Liver (tissue), 9 donors: ENCODE data around the gene TBC1D9. TPM values are rescaled to one million over a fixed set of nuclear protein-coding genes. Genes with fewer than 3 reads are reported as not detected.
A peak's percentile ranks its signal among the peaks of the same experiment; 100 is the strongest.

Experiments used
- DNase-seq: peaks from one replicate; pipeline ENCODE4 v3.0.0-alpha.2; 2017; ENCODE audit warnings: low spot score
- H3K27ac ChIP-seq, 2 donors: one replicate each; pipeline ENCODE4 v1.7.0; 2013; ENCODE audit warnings: inconsistent platforms in 2 of 2, low read length in 2 of 2, control low read depth in 1 of 2, low read depth in 1 of 2, mild to moderate bottlenecking in 1 of 2
- H3K27me3 ChIP-seq, 4 donors: one replicate each; pipeline versions ENCODE4 v1.6.1 to v1.7.0; 2013; ENCODE audit warnings: low read length in 3 of 4, inconsistent platforms in 1 of 4, mild to moderate bottlenecking in 1 of 4, moderate library complexity in 1 of 4; ENCODE audit not compliant: control insufficient read depth in 4 of 4, insufficient read depth in 4 of 4
- H3K36me3 ChIP-seq, 4 donors: one replicate each; pipeline versions ENCODE4 v1.6.1 to v1.7.0; 2013; ENCODE audit warnings: low read length in 3 of 4, mild to moderate bottlenecking in 3 of 4, low read depth in 1 of 4, moderate library complexity in 1 of 4; ENCODE audit not compliant: control insufficient read depth in 4 of 4, insufficient read depth in 3 of 4
- H3K4me1 ChIP-seq, 4 donors: one replicate each; pipeline versions ENCODE4 v1.6.1 to v1.7.0; 2013; ENCODE audit warnings: low read length in 3 of 4, mild to moderate bottlenecking in 3 of 4, moderate library complexity in 1 of 4; ENCODE audit not compliant: control insufficient read depth in 4 of 4, insufficient read depth in 4 of 4
- H3K4me3 ChIP-seq, 3 donors: one replicate each; pipeline versions ENCODE4 v1.6.1 to v1.7.0; 2013; ENCODE audit warnings: low read length in 3 of 3, control low read depth in 1 of 3, low read depth in 1 of 3, mild to moderate bottlenecking in 1 of 3
- H3K9ac ChIP-seq, 2 donors: one replicate each; pipeline ENCODE4 v1.7.0; 2013; ENCODE audit warnings: low read length in 2 of 2, mild to moderate bottlenecking in 2 of 2, moderate library complexity in 2 of 2, control low read depth in 1 of 2, low read depth in 1 of 2
- H3K9me3 ChIP-seq, 4 donors: one replicate each; pipeline versions ENCODE4 v1.6.1 to v1.7.0; 2013; ENCODE audit warnings: low read length in 3 of 4; ENCODE audit not compliant: control insufficient read depth in 4 of 4
- EGR1 ChIP-seq, 2 donors: IDR thresholded peaks; 2 replicates each; pipeline ENCODE4 v1.6.1; 2016 to 2018; ENCODE audit warnings: antibody characterized with exemption in 2 of 2, low read depth in 2 of 2
- FOXA1 ChIP-seq: IDR thresholded peaks from 2 replicates; pipeline ENCODE4 v1.6.1; 2016; ENCODE audit warnings: antibody characterized with exemption
- FOXA2 ChIP-seq: IDR thresholded peaks from 2 replicates; pipeline ENCODE4 v1.6.1; 2016; ENCODE audit warnings: antibody characterized with exemption
- GABPA ChIP-seq, 2 donors: IDR thresholded peaks in 1 of 2; conservative IDR thresholded peaks in 1 of 2; 2 replicates each; pipeline ENCODE4 v1.6.1; 2016; ENCODE audit warnings: antibody characterized with exemption in 2 of 2, mild to moderate bottlenecking in 1 of 2, moderate library complexity in 1 of 2
- HNF4A ChIP-seq, 2 donors: conservative IDR thresholded peaks; 2 replicates each; pipeline ENCODE4 v1.6.1; 2016; ENCODE audit warnings: antibody characterized with exemption in 2 of 2, mild to moderate bottlenecking in 2 of 2
- HNF4G ChIP-seq: IDR thresholded peaks from 2 replicates; pipeline ENCODE4 v1.6.1; 2016; ENCODE audit warnings: antibody characterized with exemption
- JUND ChIP-seq, 2 donors: IDR thresholded peaks; 2 replicates each; pipeline ENCODE4 v1.6.1; 2016; ENCODE audit warnings: antibody characterized with exemption in 2 of 2
- NR2F2 ChIP-seq: IDR thresholded peaks from 2 replicates; pipeline ENCODE4 v1.6.1; 2016; ENCODE audit warnings: antibody characterized with exemption
- RAD21 ChIP-seq, 2 donors: IDR thresholded peaks; 2 replicates each; pipeline ENCODE4 v1.6.1; 2016; ENCODE audit warnings: antibody characterized with exemption in 2 of 2, mild to moderate bottlenecking in 2 of 2
- RXRA ChIP-seq, 2 donors: IDR thresholded peaks; 2 replicates each; pipeline ENCODE4 v1.6.1; 2017 to 2018; ENCODE audit warnings: antibody characterized with exemption in 2 of 2, mild to moderate bottlenecking in 1 of 2
- SP1 ChIP-seq: IDR thresholded peaks from 2 replicates; pipeline ENCODE4 v1.6.1; 2018; ENCODE audit warnings: antibody characterized with exemption, mild to moderate bottlenecking
- TAF1 ChIP-seq: conservative IDR thresholded peaks from 2 replicates; pipeline ENCODE4 v1.6.1; 2016; ENCODE audit warnings: antibody characterized with exemption, mild to moderate bottlenecking
- YY1 ChIP-seq: IDR thresholded peaks from 2 replicates; pipeline ENCODE4 v1.6.1; 2016; ENCODE audit warnings: antibody characterized with exemption, mild to moderate bottlenecking
- WGBS: extraction: QIAGEN DNeasy Blood & Tissue Kit; methylation state at CpG from one replicate; pipeline ENCODE4 v1.1.7; 2013; 5-methylcytosine and 5-hydroxymethylcytosine counted together
- polyA plus RNA-seq, 2 donors: library from polyadenylated mRNA; stranded (reverse) in 1 of 2; unstranded in 1 of 2; fragments of 200-250 nt in 1 of 2; fragments of >200 nt in 1 of 2; fragmentation: Nextera tagmentation in 1 of 2; extraction: Ambion mirVana in 1 of 2; gene quantifications; one replicate each; pipeline versions ENCODE4 v1.2.1 to v1.2.3, GENCODE V29; 2013 to 2015
- total RNA-seq, 2 donors: library from RNA; depleted of rRNA; stranded (reverse); fragments of >200 nt; gene quantifications; one replicate each; pipeline ENCODE4 v1.2.3, GENCODE V29; 2014
- TF ChIP-seq, protein P1 (sequence below): fragments of 150-350 bp; IDR thresholded peaks from 2 replicates; pipeline ENCODE4 v1.5.1; 2017; ENCODE audit warnings: improper control_type of control experiment, low read depth, low read length; ENCODE audit not compliant: missing input control
- TF ChIP-seq, protein P2 (sequence below): IDR thresholded peaks from 2 replicates; pipeline ENCODE4 v1.6.1; 2016; ENCODE audit warnings: antibody characterized with exemption
- TF ChIP-seq, protein P3 (sequence below): IDR thresholded peaks from 2 replicates; pipeline ENCODE4 v1.6.1; 2016; ENCODE audit warnings: antibody characterized with exemption
- TF ChIP-seq, protein P4 (sequence below): IDR thresholded peaks from 2 replicates; pipeline ENCODE4 v1.6.1; 2016; ENCODE audit warnings: antibody characterized with exemption, mild to moderate bottlenecking
- TF ChIP-seq, protein P5 (sequence below): IDR thresholded peaks from 2 replicates; pipeline ENCODE4 v1.6.1; 2016; ENCODE audit warnings: antibody characterized with exemption
- donor health status: healthy.
- donor health status: healthy.
- donor health status: healthy.
- donor health status: healthy.
- donor health status: healthy.

The TBC1D9 gene
- total and polyA plus RNA-seq, 4 donors, result 1.4 to 8.5 (median 6.3) TPM

DNA sequence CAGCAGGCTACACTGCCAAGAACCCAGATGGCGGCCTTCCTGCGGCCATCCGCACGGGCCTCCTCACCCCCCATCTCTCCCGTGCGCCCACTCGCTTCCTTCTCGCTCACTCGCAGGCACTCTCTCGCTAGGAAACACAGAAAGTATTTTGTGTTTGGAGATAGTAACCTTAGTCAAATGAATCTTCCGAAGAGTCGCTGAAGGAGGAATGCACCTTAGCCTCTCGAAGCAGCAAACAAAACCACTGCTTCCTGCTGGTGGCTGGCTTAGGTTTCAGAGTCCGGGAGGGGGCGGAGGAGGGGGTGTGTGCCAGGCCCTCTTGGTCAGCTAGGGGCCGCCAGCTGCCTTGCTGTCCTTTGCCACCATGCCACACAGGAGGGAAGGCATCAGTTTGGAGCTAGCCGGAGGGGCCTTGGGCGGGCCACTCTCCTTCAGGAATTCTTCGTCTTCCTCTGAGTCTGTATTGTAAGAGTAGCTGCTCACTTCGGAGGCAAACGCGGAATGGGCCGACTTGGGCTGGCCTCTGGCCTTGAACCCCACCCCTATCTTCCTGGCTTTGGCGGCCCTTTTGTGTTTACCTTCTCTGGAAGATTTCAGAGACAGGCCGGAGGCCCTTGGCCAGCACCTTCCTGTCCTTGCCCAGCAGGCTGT lies 114.3 kb downstream of the TBC1D9 start:
- no peaks in the 10 kb centered on the region for H3K9me3 ChIP-seq
- H3K27me3 ChIP-seq, result no peaks in the 10 kb centered on the region
- H3K36me3 ChIP-seq, result peaks cover 0 to 5% (median 0%) of the 10 kb centered on the region in 4 donors
- 41% methylated on average over 25 of the region's 25 CpGs for WGBS
- TF ChIP-seq FOXA2, result no peak
- TF ChIP-seq HNF4G, result no peak
- no peak for TF ChIP-seq RXRA (IDR thresholded peaks at IDR 0.05)
- TF ChIP-seq FOXA1, result no peak
- TF ChIP-seq RAD21 (IDR thresholded peaks at IDR 0.05), result peak; percentile 30 to 70
- TF ChIP-seq, protein P1, sequence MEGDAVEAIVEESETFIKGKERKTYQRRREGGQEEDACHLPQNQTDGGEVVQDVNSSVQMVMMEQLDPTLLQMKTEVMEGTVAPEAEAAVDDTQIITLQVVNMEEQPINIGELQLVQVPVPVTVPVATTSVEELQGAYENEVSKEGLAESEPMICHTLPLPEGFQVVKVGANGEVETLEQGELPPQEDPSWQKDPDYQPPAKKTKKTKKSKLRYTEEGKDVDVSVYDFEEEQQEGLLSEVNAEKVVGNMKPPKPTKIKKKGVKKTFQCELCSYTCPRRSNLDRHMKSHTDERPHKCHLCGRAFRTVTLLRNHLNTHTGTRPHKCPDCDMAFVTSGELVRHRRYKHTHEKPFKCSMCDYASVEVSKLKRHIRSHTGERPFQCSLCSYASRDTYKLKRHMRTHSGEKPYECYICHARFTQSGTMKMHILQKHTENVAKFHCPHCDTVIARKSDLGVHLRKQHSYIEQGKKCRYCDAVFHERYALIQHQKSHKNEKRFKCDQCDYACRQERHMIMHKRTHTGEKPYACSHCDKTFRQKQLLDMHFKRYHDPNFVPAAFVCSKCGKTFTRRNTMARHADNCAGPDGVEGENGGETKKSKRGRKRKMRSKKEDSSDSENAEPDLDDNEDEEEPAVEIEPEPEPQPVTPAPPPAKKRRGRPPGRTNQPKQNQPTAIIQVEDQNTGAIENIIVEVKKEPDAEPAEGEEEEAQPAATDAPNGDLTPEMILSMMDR, result peak; percentile 32
- no peak for TF ChIP-seq TAF1
- no peak for TF ChIP-seq SP1
- TF ChIP-seq NR2F2, result no peak
- TF ChIP-seq, protein P2, sequence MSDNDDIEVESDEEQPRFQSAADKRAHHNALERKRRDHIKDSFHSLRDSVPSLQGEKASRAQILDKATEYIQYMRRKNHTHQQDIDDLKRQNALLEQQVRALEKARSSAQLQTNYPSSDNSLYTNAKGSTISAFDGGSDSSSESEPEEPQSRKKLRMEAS, result no peak
- no peak for TF ChIP-seq GABPA (IDR thresholded peaks at IDR 0.05 in 1 of 2, conservative IDR thresholded peaks at IDR 0.05 in 1 of 2)
- TF ChIP-seq, protein P3, sequence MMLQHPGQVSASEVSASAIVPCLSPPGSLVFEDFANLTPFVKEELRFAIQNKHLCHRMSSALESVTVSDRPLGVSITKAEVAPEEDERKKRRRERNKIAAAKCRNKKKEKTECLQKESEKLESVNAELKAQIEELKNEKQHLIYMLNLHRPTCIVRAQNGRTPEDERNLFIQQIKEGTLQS, result no peak
- TF ChIP-seq, protein P4, sequence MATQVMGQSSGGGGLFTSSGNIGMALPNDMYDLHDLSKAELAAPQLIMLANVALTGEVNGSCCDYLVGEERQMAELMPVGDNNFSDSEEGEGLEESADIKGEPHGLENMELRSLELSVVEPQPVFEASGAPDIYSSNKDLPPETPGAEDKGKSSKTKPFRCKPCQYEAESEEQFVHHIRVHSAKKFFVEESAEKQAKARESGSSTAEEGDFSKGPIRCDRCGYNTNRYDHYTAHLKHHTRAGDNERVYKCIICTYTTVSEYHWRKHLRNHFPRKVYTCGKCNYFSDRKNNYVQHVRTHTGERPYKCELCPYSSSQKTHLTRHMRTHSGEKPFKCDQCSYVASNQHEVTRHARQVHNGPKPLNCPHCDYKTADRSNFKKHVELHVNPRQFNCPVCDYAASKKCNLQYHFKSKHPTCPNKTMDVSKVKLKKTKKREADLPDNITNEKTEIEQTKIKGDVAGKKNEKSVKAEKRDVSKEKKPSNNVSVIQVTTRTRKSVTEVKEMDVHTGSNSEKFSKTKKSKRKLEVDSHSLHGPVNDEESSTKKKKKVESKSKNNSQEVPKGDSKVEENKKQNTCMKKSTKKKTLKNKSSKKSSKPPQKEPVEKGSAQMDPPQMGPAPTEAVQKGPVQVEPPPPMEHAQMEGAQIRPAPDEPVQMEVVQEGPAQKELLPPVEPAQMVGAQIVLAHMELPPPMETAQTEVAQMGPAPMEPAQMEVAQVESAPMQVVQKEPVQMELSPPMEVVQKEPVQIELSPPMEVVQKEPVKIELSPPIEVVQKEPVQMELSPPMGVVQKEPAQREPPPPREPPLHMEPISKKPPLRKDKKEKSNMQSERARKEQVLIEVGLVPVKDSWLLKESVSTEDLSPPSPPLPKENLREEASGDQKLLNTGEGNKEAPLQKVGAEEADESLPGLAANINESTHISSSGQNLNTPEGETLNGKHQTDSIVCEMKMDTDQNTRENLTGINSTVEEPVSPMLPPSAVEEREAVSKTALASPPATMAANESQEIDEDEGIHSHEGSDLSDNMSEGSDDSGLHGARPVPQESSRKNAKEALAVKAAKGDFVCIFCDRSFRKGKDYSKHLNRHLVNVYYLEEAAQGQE, result no peak
- TF ChIP-seq, protein P5, sequence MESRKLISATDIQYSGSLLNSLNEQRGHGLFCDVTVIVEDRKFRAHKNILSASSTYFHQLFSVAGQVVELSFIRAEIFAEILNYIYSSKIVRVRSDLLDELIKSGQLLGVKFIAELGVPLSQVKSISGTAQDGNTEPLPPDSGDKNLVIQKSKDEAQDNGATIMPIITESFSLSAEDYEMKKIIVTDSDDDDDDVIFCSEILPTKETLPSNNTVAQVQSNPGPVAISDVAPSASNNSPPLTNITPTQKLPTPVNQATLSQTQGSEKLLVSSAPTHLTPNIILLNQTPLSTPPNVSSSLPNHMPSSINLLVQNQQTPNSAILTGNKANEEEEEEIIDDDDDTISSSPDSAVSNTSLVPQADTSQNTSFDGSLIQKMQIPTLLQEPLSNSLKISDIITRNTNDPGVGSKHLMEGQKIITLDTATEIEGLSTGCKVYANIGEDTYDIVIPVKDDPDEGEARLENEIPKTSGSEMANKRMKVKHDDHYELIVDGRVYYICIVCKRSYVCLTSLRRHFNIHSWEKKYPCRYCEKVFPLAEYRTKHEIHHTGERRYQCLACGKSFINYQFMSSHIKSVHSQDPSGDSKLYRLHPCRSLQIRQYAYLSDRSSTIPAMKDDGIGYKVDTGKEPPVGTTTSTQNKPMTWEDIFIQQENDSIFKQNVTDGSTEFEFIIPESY, result no peak
- peak in 1 of 2 donors; percentile 68 for TF ChIP-seq EGR1 (IDR thresholded peaks at IDR 0.05; ENCODE audit: low read depth in 2 of 2)
- peak; percentile 15 for TF ChIP-seq YY1
- no peak for TF ChIP-seq JUND (IDR thresholded peaks at IDR 0.05)
- TF ChIP-seq HNF4A (conservative IDR thresholded peaks at IDR 0.05), result peak; percentile 27 to 47
- peaks cover 4 to 33% (median 23%) of the 10 kb centered on the region in 4 donors for H3K4me1 ChIP-seq
- H3K27ac ChIP-seq, result peak overlapping the region; percentile 55 to 87
- peak overlapping the region; percentile 52 to 65 (median 61) for H3K4me3 ChIP-seq
- H3K9ac ChIP-seq, result peak overlapping the region in 1 of 2 donors; percentile 3
- no peak for DNase-seq
